NCI-H526 (cell line): ENCODE results near the gene MRPL3.
A peak's percentile ranks its signal among the peaks of the same experiment; 100 is the strongest.

Source experiments
- DNase-seq, 2 experiments: peaks; one replicate each; lab custom pipeline; 2025; lab: John Stamatoyannopoulos, UW

The MRPL3 gene

DNA sequence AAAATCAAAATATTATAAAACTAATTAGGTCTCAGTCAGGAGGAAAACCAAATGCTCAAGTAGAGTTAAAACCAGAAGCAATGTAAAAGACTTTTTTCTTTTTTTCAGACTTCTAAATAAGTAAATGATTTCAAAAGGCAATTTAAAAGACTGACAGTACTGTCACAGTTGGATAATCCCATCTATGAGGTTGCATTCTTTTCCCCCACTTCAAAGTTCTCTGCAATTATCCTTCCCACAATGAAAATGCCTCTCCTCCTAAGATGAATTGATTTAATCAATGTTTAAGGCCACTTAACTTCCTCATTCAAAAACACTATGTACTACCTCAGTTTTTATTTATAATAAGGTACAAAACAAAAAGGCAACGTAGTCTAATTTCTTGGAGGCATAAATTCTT, 8.1 kb downstream of the MRPL3 start:
- no peak for DNase-seq

DNA sequence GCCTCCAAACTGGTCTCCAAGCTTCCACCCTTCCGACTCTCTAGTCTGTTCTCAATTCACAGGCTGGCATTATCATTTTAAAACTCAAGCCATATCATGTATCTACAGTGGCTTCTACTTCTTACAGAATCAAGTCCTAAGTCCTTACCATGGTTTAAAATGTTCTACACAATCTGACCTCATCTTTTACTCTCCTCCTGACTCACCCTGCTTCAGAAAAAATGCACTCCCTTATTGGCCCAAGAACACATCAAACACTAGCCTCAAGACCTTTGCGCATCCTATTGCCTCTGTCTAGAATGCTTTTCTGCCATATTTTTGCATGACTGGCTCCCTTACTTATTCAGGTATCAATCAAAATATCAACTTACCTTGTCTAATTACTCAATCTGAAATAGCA, 11.0 kb downstream of the MRPL3 start:
- no peak for DNase-seq

DNA sequence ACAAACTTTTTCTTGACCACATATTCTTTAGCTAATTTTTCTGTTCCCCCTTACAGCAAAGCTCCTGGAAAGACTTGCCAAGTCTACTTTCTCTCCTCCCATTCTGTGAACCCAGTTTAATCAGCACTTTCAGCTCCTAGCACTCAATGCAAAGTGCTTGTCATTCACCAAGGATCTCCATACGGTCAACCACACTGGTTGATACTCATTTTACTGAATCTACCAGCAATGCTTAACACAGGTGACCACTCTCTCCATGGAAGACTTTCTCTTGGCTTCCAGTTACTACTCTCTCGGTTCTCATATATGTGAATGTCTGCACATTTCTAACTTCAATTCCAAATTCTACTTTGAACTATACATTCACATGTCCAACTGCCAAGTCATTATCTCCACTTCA, 11.7 kb downstream of the MRPL3 start:
- DNase-seq, result no peak

DNA sequence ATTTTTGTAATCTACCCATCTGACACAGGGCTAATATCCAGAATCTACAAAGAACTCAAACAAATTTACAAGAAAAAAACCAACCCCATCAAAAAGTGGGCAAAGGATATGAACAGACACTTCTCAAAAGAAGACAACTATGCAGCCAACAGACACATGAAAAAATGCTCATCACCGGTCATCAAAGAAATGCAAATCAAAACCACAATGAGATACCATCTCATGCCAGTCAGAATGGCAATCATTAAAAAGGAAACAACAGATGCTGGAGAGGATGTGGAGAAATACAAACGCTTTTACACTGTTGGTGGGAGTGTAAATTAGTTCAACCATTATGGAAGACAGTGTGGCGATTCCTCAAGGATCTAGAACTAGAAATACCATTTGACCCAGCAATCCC, 16.2 kb downstream of the MRPL3 start:
- peak; percentile 14 to 38 for DNase-seq

DNA sequence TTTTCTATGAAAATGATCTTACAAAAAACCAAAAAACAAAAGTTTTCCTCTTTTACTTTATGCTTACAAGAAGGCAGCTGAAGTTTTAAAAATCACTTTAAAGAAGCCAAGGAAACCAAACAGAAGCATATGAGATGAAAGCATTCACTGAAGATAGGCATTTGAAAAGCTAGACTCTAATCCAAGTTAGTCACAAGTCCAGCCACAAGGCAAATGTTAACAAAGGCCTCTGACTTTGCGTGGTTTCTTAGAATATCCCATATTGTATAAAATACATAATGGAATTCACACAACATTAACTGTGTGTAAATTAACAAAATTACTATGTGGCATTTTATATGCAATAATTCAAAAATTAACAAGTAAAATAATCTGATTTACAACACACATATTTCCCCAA, 17.7 kb downstream of the MRPL3 start:
- DNase-seq, result no peak

DNA sequence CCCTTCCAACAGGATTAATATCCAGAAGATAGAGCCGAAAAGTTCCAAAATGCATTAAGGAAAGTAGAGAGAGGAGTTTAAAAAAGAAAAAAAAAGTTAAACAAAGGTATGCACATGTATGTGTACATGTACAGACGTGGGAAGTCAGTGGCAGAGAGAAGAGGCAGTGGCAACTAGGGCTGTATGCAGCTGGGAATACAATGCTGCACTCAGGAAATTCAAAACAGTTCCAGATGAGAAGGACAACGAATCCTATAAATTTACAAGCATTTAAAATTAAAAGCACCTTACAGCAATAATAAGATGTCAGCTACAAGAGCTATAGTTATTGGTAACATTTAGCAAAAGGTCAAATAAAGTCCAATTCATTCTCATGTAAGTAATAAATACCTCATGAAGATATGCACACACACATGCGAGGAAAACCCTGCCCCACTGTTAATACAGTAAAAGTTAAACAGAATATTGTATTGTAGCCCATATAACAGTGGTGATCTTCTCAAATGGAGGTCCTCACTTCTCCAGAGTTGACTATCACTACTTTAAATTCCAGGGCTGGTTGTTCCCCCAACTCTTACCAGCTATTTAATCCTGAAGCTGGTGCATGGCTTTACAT, 18.2 kb downstream of the MRPL3 start:
- DNase-seq, result peak in 1 of 2 experiments; percentile 40

DNA sequence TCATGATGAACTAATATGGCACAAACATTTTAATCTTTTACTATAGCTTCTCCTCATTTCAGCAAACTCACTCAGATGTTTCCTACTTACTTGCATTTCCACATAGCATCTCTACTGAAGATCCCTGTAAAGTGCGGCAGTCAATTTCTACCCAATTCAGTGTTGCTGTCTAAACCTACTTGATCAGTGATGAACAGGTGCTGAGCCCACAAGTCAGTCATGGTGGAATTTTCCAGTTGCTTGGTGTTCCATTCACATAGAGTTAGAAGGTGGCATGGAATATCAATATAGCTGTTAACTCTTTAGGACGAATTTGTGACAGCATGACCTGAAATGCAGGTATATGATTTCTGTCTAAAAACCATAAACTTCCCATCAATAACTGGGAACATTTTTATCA, 22.7 kb downstream of the MRPL3 start:
- DNase-seq, result no peak

DNA sequence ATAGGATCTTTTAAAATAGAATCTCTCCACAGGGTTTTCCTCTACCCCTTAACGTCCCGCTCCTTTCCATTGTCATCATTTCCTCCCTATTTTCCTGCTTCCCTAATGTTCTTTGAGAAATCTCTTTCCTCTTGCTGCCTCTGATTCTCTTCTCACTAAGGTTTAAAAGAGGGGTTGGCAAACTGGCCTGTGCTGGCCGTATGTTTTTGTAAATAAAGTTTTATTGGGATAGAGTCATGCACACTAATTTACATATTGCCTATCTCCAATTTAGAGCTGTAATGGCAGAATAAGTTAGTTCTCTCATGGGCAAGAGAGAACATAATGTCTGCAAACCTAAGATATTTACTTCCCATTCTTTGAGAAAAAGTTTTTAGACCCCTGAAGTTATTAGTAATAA, 25.0 kb downstream of the MRPL3 start:
- DNase-seq, result no peak

DNA sequence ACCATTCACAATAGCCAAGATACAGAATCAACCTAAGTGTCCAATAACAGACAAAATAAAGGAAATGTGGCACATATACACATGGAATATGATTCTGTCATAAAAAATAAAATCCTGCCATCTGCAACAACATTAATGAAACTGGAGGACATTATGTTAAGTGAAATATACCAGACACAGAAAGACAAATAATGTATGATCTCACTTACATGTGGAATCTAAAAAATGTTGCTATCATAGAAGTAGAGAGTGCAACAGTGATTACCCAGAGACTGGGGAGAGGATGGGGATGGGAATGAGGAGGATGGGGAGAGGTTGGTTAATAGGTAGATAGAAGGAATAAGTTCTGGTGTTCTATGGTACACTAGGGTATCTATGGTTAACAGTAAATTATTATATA, 28.7 kb downstream of the MRPL3 start:
- no peak for DNase-seq

DNA sequence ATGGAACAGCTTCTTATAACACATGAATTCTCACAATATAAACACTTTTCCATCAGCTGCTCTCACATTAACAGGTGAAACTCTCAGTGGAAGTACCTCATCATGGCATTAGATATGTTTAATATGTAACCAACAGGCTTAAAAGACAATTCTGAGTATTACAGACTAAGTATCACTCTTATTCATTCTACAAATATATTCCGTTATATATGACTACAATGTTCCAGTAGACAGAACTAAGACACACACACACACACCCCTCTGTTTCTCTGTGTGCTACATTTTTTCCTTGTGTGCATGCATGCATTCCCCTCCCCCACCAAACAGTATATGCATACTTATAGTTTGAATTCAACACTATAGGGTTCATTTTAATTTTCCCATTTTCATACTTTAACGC, 32.4 kb downstream of the MRPL3 start:
- no peak for DNase-seq

DNA sequence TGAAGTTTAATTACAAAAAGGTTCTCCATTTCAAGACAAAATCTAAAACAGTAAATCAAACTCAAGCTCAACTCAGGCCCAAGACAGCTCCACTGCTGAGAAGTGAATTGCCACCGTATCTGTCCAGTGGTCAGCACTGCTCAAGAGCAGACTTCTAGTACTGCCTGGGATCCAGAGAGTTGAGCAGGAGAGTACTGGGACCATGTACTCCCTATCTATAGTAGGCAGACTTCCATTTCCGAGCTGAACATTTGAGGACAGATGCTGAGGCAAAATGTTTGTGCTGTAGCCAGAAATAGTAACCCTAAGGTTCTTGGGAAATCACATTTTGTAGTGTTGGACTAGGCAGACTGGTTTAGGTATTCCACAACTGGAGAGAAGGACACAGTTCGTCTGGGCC, 44.1 kb downstream of the MRPL3 start:
- DNase-seq, result no peak

DNA sequence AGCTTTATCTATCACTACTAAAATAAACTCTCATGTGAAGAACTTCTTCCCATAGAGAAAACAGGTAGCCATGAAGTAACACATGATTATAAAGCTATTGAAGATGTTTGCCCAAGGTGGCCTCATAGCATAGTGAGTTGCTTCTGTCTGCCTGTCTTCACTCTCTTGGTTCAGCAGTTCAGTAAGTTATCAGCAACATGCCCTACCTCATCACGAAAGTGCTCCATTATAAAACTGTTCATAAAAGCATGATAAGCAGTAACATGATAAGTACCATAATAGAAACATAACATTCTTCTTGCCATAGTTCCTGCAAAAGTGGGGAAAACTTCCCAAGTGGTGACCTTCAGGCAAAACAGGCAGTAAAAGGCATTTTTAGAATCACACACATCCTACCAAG, 45.6 kb downstream of the MRPL3 start:
- no peak for DNase-seq

DNA sequence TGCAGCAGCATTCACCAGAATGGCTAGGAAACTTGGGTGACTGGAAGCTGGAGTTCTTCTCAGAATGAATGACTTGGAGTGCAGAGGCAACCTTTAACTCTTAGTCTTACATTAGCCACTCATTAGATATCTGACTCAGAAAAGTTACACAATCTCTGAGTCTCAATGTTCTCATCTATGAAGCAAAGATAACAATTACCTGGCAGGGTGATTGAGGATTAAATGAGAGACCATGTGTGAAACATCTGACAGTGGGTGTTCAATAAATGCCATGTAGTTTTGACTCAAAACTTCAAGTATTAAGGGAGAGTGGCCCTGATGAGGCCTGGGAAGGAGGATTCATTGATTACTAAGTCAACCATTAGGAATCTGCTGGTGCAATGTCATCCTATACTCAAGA, 48.3 kb downstream of the MRPL3 start:
- DNase-seq, result no peak

DNA sequence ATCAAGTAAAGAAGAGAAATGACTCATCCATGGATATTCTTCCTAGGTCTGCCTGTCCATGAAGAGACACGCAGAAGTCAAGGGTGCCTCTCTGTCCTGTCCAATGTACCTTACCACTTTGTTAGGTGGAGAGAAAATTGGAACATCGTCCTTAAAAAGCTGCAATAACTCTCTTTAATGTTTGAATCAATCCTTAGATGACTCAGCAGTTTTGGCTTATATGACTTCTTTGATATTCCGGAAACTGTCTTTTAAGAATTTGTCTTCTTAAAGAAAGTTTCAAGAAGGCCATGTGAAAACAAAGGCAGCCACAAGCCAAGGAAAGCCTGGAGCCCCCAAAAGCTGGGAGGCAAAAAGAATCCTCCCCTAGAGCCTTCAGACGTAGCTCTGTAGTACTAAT, 49.2 kb downstream of the MRPL3 start:
- no peak for DNase-seq

DNA sequence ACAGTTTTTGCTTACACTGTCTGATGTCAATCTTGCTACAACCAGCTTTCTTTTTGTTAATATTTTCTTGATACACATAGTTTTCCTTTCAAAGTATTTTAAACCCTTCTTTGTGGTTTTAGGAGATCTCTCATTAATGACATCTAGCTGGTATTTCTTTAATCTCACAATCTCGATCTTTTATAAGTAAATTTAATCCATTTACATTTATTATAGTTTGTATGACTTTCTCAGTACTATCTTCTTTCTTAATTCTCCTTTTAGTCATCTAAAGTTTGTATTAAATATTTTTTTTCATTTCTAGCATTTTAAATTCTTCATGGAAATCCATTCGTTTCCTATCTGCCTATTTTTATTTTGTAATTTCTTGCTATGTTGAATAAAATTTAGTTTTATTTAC, 55.4 kb downstream of the MRPL3 start:
- DNase-seq, result no peak

DNA sequence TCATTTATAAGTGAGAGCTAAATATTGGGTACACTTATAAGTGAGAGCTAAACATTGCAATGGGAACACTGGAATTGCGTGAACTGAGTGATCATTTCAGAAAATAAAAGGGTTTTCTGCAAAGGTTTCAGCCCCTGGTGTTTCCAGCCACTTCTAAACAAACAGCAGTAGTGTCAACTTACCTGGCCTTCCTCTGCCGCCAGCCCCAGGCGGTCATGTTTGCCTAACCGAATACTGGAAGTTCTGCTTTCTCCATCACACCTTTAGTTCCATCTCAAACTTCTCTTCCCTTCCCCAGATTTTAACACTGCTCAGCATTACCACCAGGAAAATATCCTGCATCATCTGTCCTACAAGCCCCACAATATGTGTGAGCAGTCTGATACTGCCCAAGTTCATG, 58.6 kb downstream of the MRPL3 start:
- peak in 1 of 2 experiments; percentile 3 for DNase-seq

DNA sequence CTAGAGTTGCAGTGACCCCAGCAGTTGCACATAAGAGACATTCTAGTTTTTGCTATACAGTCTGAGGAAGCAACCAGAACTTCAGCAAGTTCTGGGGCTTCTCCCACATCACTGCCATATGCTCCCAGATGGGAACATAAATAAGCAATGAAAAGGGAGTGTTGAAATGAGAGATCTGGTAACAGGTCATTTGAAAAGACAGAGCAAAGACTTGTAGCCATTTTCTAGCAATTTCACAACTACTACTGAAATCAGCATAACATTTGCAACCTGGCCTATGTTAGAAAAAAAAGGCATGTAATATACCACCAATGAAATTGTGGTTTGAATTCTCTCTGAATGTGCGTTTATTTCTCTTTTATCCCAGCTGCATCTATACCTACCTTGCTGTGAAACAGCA, 63.7 kb downstream of the MRPL3 start:
- no peak for DNase-seq

DNA sequence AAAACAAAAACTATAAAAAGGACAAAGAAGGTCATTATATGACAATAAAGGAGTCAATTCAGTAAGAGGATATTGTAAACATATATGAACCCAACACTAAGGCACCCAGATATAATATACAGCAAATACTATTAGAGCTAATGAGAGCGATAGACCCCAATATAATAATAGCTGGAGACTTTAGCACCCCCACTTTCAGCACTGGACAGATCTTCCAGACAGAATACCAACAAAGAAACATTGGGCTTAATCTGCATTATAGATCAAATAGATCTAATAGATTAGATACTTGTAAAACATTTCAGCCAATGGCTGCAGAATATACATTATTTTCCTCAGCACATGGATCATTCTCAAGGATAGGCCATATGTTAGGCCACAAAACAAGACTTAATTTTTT, 67.8 kb downstream of the MRPL3 start:
- no peak for DNase-seq

DNA sequence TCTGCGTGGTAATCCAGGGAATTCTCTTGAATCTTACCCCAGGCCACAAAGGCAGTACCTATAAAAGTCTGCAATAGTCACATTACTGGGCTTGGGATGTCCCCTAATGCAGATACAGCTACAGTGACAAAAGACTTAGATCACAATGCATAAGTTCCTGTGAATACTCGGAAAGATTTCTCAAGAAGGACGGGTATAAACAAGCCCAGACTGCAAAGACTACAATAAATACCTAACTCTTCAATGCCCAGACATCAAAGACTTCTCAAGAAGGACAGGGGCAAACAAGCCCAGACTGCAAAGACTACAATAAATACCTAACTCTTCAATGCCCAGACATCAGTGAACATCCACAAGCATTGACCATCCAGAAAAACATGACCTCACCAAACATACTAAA, 70.3 kb downstream of the MRPL3 start:
- DNase-seq, result no peak

DNA sequence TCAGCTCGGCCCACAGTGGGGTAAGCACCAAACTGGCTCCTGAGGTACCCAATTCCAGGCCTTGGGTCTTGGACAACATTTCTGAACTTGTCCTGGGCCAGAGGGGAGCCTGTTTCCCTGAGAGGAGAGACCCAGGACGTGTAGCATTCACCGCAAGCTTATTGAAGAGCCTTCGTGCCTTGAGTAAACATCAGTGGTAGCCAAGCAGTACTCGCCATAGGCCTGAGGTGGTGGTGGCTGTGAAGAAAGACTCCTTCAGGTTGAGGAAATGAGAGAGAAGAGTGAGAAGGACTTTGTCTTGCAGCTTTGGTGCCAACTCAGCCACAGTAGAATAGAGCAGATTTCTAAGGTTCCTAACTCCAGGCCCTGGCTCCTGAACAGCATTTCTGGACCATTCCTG, 71.0 kb downstream of the MRPL3 start:
- DNase-seq, result no peak

DNA sequence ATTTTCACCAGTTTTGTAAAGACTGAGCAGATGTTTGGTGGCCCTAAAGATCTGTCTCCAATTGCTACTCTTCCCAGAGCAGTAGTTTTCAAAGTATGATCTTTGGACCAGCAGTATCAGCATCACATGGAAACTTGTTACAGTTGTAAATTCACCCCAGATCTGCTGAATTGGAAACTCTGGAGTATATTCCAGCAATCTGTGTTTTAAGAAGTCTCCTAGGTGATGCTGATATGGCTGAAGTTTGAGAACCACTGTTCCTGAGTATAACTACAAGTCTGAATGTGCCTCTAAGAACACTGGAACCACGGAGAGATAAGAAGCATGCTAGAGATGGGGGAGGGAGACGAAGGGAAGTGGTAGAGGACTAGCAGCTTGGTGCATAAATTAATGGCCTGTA, 75.5 kb downstream of the MRPL3 start:
- DNase-seq, result peak in 1 of 2 experiments; percentile 33

DNA sequence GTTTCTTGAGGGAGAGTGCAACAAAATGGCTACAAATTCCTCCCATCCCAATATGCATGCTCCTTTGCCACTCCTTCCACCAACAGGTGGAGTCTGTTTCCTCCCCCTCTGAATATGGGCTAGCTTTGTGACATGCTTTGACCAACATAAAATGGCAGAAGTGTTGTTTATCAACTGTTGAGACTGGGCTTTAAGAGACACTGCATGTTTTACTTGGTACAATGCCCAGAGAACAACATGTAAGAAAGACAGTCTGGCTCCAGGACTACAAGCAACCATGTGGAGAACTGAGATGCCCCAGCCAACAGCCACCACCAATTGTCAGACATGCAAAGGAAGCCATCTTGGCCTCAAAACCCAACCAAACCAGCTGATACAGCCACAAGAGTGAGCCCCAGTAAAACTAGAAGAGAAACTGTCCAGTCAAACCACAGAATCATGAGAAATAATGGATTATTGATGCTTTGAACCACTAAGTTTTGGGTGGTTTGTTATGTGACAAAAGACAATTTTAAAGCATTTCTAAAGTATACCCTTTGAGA, 80.7 kb downstream of the MRPL3 start:
- DNase-seq, result no peak

DNA sequence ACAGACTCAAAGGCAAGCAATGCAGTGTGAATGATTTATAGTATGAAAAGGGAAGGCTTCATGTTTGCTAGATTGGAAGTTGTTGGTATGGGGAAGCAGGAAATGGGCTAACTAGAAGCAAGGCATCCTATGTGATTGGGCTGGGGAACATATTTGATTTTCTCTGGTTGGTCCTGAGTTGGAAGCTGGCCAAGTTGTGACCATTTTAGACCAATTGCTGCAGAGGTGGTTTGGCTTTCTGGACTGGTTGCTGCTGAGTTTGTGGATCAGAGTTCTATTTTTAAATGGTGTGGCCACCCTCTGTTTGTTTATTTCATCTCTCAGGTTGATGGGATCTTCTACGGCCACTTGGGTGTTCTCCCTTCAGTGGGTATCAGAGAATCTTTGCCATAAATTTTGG, 81.5 kb downstream of the MRPL3 start:
- no peak for DNase-seq

DNA sequence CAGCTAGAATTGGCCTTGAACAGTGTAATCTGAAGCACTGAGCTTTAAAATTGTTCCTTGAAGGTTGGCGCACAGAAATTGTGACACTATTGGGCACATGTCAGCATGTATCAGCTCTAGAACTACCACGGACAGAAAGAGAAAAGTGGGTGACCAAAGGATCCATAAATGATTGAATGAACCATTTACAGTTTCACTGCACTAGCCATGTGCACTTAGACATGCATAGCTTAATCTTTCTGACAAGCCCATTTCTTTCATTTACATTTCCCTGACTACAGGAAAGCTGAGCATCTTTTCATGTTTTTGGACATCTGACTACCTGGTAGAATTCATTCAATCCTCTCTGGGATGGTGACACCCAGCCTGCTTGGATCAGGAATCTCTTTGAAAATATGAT, 85.0 kb downstream of the MRPL3 start:
- DNase-seq, result no peak
